ENCODE results near the gene CHCHD3. TPM values are rescaled to one million over a fixed set of nuclear protein-coding genes. Genes with fewer than 3 reads are reported as not detected.

Gene CHCHD3
- total RNA-seq, 2 experiments from 2014 or later: 83.5 to 83.8 TPM

GRCh38 chr7:132740176-132740575 lies 341.7 kb downstream of the CHCHD3 start:
- no peak for DNase-seq (ENCODE audit: low spot score)
- no peaks in the 10 kb centered on the region for H4K20me1 ChIP-seq (ENCODE audit: insufficient read depth, low read length)
- H3K4me3 ChIP-seq (ENCODE audit: low read depth, low read length, poor library complexity, severe bottlenecking): no peak overlapping the region
- BruUV-seq (replicated peaks): no TSS peak
- no peaks in the 10 kb centered on the region for H3K79me2 ChIP-seq (ENCODE audit: insufficient read depth, low read depth, low read length)
- intact Hi-C loops (cut with micrococcal nuclease; ENCODE audit: unreplicated experiment): no loop called here
- POLR2A ChIA-PET: interaction anchor here (1.8 kb wide), 1 partner anchor 10 kb away, joined by 7 read pairs; no protein-coding TSS in a partner anchor
- no peaks in the 10 kb centered on the region for H3K9me2 ChIP-seq (ENCODE audit: insufficient read depth, low read length)
- CTCF ChIA-PET (ENCODE audit: unreplicated experiment): no interaction called here
- TF ChIP-seq CTCF (conservative IDR thresholded peaks at IDR 0.05; ENCODE audit: low read length): no peak
- TF ChIP-seq EZH2phosphoT487 (IDR thresholded peaks at IDR 0.05; ENCODE audit: borderline replicate concordance, low read depth, low read length): no peak
- no peak overlapping the region for H3K4me2 ChIP-seq (ENCODE audit: low read length)
- no peaks in the 10 kb centered on the region for H3K36me3 ChIP-seq (ENCODE audit: insufficient read depth, low read length)
- H2AFZ ChIP-seq (ENCODE audit: low read length): no peak overlapping the region
- no peak overlapping the region for H3K27ac ChIP-seq (ENCODE audit: low read depth, low read length, poor library complexity, severe bottlenecking)
- no peaks in the 10 kb centered on the region for H3K4me1 ChIP-seq (ENCODE audit: insufficient read depth, low read length, poor library complexity, severe bottlenecking)
- no peaks in the 10 kb centered on the region for H3K9me3 ChIP-seq (ENCODE audit: low read length)

- Histone ChIP-seq H3K4me3 (ENCODE audit: low read depth, low read length, poor library complexity, severe bottlenecking) (no peak overlapping the region), H3K9me3 (ENCODE audit: low read length) (no peaks in the 10 kb centered on the region), H3K4me2 (ENCODE audit: low read length) (no peak overlapping the region), H4K20me1 (ENCODE audit: insufficient read depth, low read length) (no peaks in the 10 kb centered on the region), H3K27ac (ENCODE audit: low read depth, low read length, poor library complexity, severe bottlenecking) (no peak overlapping the region), H3K9me2 (ENCODE audit: insufficient read depth, low read length) (no peaks in the 10 kb centered on the region), H3K79me2 (ENCODE audit: insufficient read depth, low read depth, low read length) (no peaks in the 10 kb centered on the region), H3K4me1 (ENCODE audit: insufficient read depth, low read length, poor library complexity, severe bottlenecking) (no peaks in the 10 kb centered on the region), H2AFZ (ENCODE audit: low read length) (no peak overlapping the region), H3K36me3 (ENCODE audit: insufficient read depth, low read length) (no peaks in the 10 kb centered on the region)
- ChIA-PET POLR2A (no interaction called here), CTCF (ENCODE audit: unreplicated experiment) (no interaction called here)
- BruUV-seq (replicated peaks): no TSS peak
- no peak for DNase-seq (ENCODE audit: low spot score)
- TF ChIP-seq CTCF (conservative IDR thresholded peaks at IDR 0.05; ENCODE audit: low read length): no peak
- no peak for TF ChIP-seq EZH2phosphoT487 (IDR thresholded peaks at IDR 0.05; ENCODE audit: borderline replicate concordance, low read depth, low read length)
- intact Hi-C loops (cut with micrococcal nuclease; ENCODE audit: unreplicated experiment): no loop called here
These were observed 342.5 kb downstream of the CHCHD3 start for GRCh38 chr7:132739271-132739955.

DNA sequence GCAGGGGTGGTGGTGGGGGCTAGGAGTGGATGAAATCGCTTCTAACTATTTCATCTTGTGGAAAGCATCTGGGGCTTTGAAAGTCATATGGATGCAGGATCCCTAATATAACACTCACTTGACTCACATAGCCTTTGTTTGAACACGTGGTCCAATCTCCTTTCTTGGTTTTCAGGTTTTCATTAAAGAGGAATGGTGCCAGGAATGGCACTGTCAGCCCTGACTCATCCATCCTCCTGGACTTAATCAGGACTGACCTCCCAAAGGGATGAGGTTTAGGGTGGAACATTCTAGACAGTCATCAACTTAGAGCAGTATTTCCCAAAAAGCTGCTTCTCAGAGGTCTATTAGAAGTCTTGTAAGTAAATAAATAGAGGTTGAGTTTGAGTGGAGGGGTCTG lies 343.6 kb downstream of the CHCHD3 start:
- Histone ChIP-seq H2AFZ (ENCODE audit: low read length) (no peak overlapping the region), H3K4me1 (ENCODE audit: insufficient read depth, low read length, poor library complexity, severe bottlenecking) (no peaks in the 10 kb centered on the region), H4K20me1 (ENCODE audit: insufficient read depth, low read length) (no peaks in the 10 kb centered on the region), H3K4me3 (ENCODE audit: low read depth, low read length, poor library complexity, severe bottlenecking) (no peak overlapping the region), H3K9me3 (ENCODE audit: low read length) (no peaks in the 10 kb centered on the region), H3K36me3 (ENCODE audit: insufficient read depth, low read length) (no peaks in the 10 kb centered on the region), H3K27ac (ENCODE audit: low read depth, low read length, poor library complexity, severe bottlenecking) (no peak overlapping the region), H3K9me2 (ENCODE audit: insufficient read depth, low read length) (no peaks in the 10 kb centered on the region), H3K79me2 (ENCODE audit: insufficient read depth, low read depth, low read length) (no peaks in the 10 kb centered on the region), H3K4me2 (ENCODE audit: low read length) (no peak overlapping the region)
- no TSS peak for BruUV-seq (replicated peaks)
- ChIA-PET CTCF (ENCODE audit: unreplicated experiment) (no interaction called here), POLR2A (no interaction called here)
- no peak for TF ChIP-seq CTCF (conservative IDR thresholded peaks at IDR 0.05; ENCODE audit: low read length)
- TF ChIP-seq EZH2phosphoT487 (IDR thresholded peaks at IDR 0.05; ENCODE audit: borderline replicate concordance, low read depth, low read length): no peak
- DNase-seq (ENCODE audit: low spot score): no peak
- intact Hi-C loops (cut with micrococcal nuclease; ENCODE audit: unreplicated experiment): no loop called here
